ENCODE data around the gene SMCO1.
"Not testable (repeated sequence)": the region's sequence is repeated elsewhere in the genome, so short reads cannot be mapped to it uniquely, and the experiment has no call there.

The SMCO1 gene

DNA sequence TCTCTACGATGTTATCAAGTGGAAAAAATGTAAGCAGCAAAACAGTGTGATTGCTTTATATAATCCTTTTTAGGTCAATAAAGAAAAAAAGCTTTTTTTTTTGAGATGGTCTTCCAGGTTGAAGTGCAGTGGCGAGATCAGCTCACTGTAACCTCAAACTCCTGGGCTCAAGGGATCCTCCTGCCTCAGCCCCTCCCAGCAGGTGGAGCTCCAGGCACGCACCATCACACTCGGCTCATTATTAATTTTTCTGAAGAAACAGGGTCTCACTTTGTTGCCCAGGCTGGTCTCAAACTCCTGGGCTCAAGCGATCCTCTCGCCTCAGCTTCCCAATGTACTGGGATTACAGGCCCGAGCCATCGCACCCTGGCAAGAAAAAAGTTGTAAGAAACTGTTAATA is 28.9 kb downstream of the SMCO1 start:
- no peak for DNase-seq

DNA sequence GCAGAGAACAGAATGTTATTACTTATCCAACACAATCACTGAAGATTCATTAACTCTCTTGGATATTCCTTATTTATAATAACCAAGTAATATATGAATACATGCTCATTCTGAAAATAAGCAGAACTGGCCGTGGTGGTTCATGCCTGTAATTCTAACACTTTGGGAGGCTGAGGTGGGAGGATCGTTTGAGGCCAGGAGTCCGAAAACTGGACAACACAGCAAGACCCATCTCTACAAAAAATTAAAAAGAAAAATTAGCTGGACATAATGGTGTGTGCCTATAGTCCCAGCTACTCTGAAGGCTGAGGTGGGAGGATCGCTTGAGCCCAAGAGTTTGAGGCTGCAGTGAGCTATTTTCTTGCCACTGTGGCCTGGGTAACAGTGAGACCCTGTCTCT is 37.5 kb downstream of the SMCO1 start:
- no peak for DNase-seq

DNA sequence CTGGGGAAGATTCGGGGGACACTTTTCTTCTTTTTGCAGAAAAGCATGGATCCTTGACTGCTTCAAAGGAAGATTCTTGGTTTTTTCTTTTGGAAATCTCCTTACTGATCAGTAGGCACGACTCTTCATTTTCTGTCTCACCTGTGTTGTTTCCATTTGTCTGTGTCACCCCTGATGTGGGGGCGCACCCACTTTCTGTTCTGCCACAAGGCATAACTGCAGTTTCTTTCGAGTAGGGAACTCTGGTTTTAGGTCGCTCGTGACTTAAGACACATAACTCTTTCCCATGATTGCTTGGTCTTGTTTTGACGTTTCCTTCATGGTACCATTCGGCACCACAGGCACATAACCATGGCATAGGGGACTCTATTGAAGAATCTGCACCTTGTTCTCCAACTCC is 42.9 kb downstream of the SMCO1 start:
- DNase-seq = no peak

DNA sequence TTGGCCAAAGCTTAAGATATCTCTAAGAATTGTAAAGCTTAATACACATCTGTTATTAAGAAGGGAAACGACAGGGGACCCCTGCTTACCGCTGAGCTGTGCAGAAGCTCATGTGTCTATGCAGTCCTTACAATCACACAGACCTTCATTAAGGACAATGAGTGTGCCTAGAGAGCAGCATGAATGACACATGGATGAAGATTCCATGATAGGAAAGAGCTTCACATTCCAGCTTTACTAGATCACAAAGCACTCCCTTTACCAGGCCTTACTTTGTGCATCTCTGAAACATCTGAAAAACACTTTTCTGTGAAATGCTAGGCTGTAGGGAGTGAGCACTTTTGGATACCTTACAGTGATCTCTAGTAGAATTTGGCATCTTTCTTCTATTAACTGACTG is 43.6 kb downstream of the SMCO1 start:
- no peak for DNase-seq

DNA sequence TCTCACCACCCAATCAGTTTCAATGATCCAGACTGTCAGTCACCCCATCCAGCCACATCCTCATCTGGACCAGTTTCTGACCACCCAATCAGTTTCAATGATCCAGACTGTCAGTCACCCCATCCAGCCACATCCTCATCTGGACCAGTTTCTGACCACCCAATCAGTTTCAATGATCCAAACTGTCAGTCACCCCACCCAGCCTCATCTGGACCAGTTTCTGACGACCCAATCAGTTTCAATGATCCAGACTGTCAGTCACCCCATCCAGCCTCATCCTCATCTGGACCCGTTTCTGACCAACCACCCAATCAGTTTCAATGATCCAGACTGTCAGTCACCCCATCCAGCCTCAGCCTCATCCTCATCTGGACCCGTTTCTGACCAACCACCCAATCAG is 45.0 kb downstream of the SMCO1 start:
- not testable (repeated sequence) for DNase-seq

DNA sequence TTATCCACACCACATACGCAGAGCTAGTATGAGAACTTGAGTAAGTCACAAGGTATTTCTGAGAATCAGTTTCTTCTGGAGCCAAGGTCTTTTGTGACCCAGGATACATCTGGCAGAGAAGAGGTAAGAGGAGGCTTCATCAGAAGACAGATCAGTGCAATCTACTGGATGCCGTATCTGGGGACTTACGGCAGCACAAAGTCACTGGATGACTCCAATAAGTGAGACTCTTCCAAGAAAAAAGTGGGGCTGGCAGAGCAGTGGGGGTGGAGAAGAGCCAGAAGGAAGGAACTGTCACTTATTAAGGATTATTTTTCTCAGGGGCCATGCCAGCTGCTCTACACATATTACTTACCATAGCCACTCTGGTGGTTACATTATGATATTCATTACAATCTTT is 51.3 kb downstream of the SMCO1 start:
- DNase-seq = no peak

DNA sequence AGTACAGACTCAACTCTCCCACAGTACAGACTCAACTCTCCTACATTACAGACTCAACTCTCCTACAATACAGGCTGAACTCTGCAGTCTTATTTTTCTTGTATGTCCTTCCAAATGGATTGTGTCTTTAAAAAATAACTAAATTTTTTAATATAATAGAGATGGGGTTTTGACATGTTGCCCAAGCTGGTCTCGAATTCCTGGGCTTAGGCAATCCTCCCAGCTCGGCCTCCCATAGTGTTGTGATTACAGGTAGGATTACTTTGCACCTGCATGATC is 51.7 kb downstream of the SMCO1 start:
- DNase-seq = no peak

DNA sequence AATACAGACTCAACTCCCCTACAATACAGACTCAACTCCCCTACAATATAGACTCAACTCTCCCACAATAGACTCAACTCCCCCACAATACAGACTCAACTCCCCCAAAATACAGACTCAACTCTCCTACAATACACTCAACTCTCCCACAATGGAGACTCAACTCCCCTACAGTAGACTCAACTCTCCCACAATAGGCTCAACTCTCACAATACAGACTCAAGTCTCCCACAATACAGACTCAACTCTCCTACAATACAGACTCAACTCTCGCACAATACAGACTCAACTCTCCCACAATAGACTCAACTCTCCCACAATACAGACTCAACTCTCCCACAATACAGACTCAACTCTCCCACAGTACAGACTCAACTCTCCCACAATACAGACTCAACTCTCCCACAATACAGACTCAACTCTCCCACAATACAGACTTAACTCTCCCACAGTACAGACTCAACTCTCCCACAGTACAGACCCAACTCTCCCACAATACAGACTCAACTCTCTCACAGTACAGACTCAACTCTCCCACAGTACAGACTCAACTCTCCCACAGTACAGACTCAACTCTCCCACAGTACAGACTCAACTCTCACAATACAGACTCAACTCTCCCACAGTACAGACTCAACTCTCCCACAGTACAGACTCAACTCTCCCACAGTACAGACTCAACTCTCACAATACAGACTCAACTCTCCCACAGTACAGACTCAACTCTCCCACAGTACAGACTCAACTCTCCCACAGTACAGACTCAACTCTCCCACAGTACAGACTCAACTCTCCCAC is 52.3 kb downstream of the SMCO1 start:
- not testable (repeated sequence) for DNase-seq

DNA sequence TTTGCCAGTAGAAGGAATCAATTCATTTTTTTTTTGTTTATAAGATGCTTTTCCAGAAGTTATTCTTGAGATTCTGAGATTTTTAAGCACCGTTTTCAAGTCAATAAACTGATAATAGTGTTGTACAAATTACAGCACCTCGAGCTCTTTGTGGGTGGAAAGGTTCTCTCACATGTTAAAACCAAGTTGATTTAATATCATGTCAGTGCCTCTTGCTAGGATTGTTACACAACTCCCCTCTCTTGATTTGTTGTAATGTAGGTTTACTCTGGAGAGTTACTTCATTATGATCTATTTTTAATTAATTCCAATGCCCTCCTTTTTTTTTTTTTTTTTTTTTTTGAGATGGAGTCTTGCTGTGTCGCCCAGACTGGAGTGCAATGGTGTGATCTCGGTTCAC is 57.1 kb downstream of the SMCO1 start:
- DNase-seq = no peak

DNA sequence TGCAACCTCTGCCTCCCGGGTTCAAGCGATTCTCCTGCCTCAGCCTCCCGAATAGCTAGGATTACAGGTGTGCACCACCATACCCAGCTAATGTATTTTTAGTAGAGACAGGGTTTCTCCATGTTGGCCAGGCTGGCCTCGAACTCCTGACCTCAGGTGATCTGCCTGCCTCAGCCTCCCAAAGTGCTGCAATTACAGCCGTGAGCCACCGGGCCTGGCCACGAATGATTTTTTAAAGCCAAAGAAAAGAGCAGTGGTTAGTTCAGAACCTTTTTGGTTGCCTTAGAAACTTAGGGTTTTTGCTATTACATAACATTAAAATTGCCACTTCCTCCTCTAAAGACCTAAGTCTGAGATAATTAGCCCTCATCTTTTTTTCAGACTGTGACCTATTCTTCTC is 57.7 kb downstream of the SMCO1 start:
- DNase-seq = not testable (repeated sequence)
